Endothelial cell of umbilical vein (primary cell): ENCODE results near the gene PELI2. TPM values are rescaled to one million over a fixed set of nuclear protein-coding genes. Genes with fewer than 3 reads are reported as not detected.

Source experiments
- BruUV-seq: library from RNA; stranded (reverse); fragments of 400-500 nt; replicated peaks from 2 replicates; lab custom pipeline; 2021; lab: Mats Ljungman, UMichigan
- CTCF ChIA-PET: fragments of 300-600, 350-600 bp; sonication (Branson Sonifier 250); formaldehyde crosslinking; loops from one replicate; lab custom pipeline; 2021; ENCODE audit warnings: antibody characterized with exemption, inconsistent platforms; lab: Charles Lee
- POLR2A ChIA-PET: fragments of 300-600, 350-600 bp; sonication (Branson Sonifier 250); formaldehyde crosslinking; loops from one replicate; lab custom pipeline; 2021; ENCODE audit warnings: antibody characterized with exemption, inconsistent platforms; lab: Charles Lee
- DNase-seq: peaks from one replicate; pipeline ENCODE4 v3.0.0-alpha.2; 2011; ENCODE audit warnings: low read depth, low spot score
- FAIRE-seq: peaks from 2 replicates; lab custom pipeline; 2011; peaks lifted over from hg19 to GRCh38; lab: Jason Lieb, UNC
- H2AFZ ChIP-seq: 2 replicates; pipeline ENCODE4 v1.6.0; 2012; ENCODE audit warnings: low read depth, low read length, control low read depth, inconsistent platforms
- H3K27ac ChIP-seq: 2 replicates; pipeline ENCODE4 v1.5.1; 2011; ENCODE audit warnings: low read depth, mild to moderate bottlenecking, control low read depth, low read length, moderate library complexity; ENCODE audit not compliant: insufficient read depth
- H3K27me3 ChIP-seq, 2 experiments: 2 replicates each; pipeline versions ENCODE4 v1.6.0 to v1.6.1; 2011; ENCODE audit warnings: low read length in 2 of 2, mixed read lengths in 1 of 2; ENCODE audit not compliant: control insufficient read depth in 2 of 2, insufficient read depth in 2 of 2
- H3K36me3 ChIP-seq, 2 experiments: 2 replicates in 1 of 2; 3 replicates in 1 of 2; pipeline ENCODE4 v1.5.1; 2011; ENCODE audit warnings: low read length in 2 of 2, mild to moderate bottlenecking in 1 of 2, moderate library complexity in 1 of 2; ENCODE audit not compliant: control insufficient read depth in 2 of 2, insufficient read depth in 2 of 2; ENCODE audit errors: extremely low read depth in 1 of 2
- H3K4me1 ChIP-seq: 3 replicates; pipeline ENCODE4 v1.5.1; 2011; ENCODE audit warnings: mild to moderate bottlenecking, low read length; ENCODE audit not compliant: control insufficient read depth, insufficient read depth; ENCODE audit errors: extremely low read depth
- H3K4me2 ChIP-seq: 2 replicates; pipeline ENCODE4 v1.6.1; 2011; ENCODE audit warnings: low read length, control low read depth, mixed read lengths; ENCODE audit not compliant: insufficient read depth
- H3K4me3 ChIP-seq, 3 experiments: fragments of 200-600 bp in 1 of 3; sonication (generic), shearing (Covaris generic) in 1 of 3; replicated peaks in 1 of 3; 2 replicates each; pipeline ENCODE4 v1.5.1; 2011 to 2016; ENCODE audit warnings: control low read depth in 3 of 3, low read length in 3 of 3, mild to moderate bottlenecking in 2 of 3, inconsistent platforms in 1 of 3, low read depth in 1 of 3, moderate library complexity in 1 of 3; ENCODE audit not compliant: insufficient read depth in 1 of 3
- H3K79me2 ChIP-seq: 2 replicates; pipeline ENCODE4 v1.6.0; 2012; ENCODE audit warnings: low read length, inconsistent platforms; ENCODE audit not compliant: control insufficient read depth, insufficient read depth
- H3K9ac ChIP-seq: replicated peaks from 2 replicates; pipeline ENCODE3; 2011; ENCODE audit warnings: low read length, control low read depth; ENCODE audit not compliant: insufficient read depth; ENCODE audit errors: extremely low read depth
- H3K9me1 ChIP-seq: replicated peaks from 3 replicates; pipeline ENCODE4 v1.6.0; 2011; ENCODE audit warnings: mild to moderate bottlenecking, low read length; ENCODE audit not compliant: control insufficient read depth, insufficient read depth; ENCODE audit errors: extremely low read depth
- H3K9me3 ChIP-seq: replicated peaks from 2 replicates; pipeline ENCODE4 v1.5.1; 2012; ENCODE audit warnings: low read length, inconsistent platforms; ENCODE audit not compliant: control insufficient read depth, insufficient read depth
- H4K20me1 ChIP-seq: replicated peaks from 2 replicates; pipeline ENCODE3; 2011; ENCODE audit warnings: mild to moderate bottlenecking, low read length; ENCODE audit not compliant: control insufficient read depth, insufficient read depth; ENCODE audit errors: extremely low read depth
- EZH2 ChIP-seq: IDR thresholded peaks from 2 replicates; pipeline ENCODE4 v1.6.1; 2012; ENCODE audit warnings: borderline replicate concordance, low read depth, mild to moderate bottlenecking, moderate library complexity, low read length, inconsistent platforms; ENCODE audit not compliant: severe bottlenecking
- FOS ChIP-seq: IDR thresholded peaks from 2 replicates; pipeline ENCODE4 v1.6.1; 2011; ENCODE audit warnings: mild to moderate bottlenecking, low read length, moderate library complexity, borderline replicate concordance; ENCODE audit not compliant: insufficient read depth
- GATA2 ChIP-seq: IDR thresholded peaks from 2 replicates; pipeline ENCODE4 v1.7.0; 2011; ENCODE audit warnings: low read depth, mild to moderate bottlenecking, moderate library complexity, mixed read lengths, low read length; ENCODE audit not compliant: insufficient read length, insufficient read depth
- JUN ChIP-seq: IDR thresholded peaks from 2 replicates; pipeline ENCODE4 v1.6.1; 2011; ENCODE audit warnings: borderline replicate concordance, low read depth; ENCODE audit not compliant: insufficient read length, insufficient read depth
- MYC ChIP-seq: IDR thresholded peaks from one replicate; pipeline ENCODE4 v1.6.1; 2011; ENCODE audit warnings: mild to moderate bottlenecking, low read depth, low read length
- POLR2A ChIP-seq: IDR thresholded peaks from 2 replicates; pipeline ENCODE4 v1.6.1; 2012; ENCODE audit warnings: low read depth, mild to moderate bottlenecking, control low read depth, low read length
- POLR2AphosphoS5 ChIP-seq: IDR thresholded peaks from 2 replicates; pipeline ENCODE4 v1.6.1; 2012; ENCODE audit warnings: low read depth, mild to moderate bottlenecking, control low read depth, low read length, moderate library complexity; ENCODE audit not compliant: insufficient read depth
- dilution Hi-C: fragments of 300-500 bp; cut with MboI; formaldehyde crosslinking; loops from one replicate; pipeline ENCODE4 v1.15.0; 2019; ENCODE audit warnings: low sequenced_read_pairs; ENCODE audit not compliant: extremely low pct_ligation_motif_present
- intact Hi-C: fragments of 100-400 bp; cut with micrococcal nuclease; formaldehyde crosslinking; loops from one replicate; pipeline ENCODE4 v1.10.0; 2022
- polyA plus RNA-seq, 4 experiments: library from polyadenylated mRNA; depleted of rRNA in 3 of 4; stranded (reverse) in 3 of 4; unstranded in 1 of 4; fragments of >200 nt; gene quantifications; 2 replicates each; pipeline versions ENCODE4 v1.2.1 to v1.2.3, GENCODE V29; 2011 to 2012; ENCODE audit warnings: missing spikeins in 1 of 4
- total RNA-seq: library from RNA; stranded (reverse); gene quantifications from 2 replicates; pipeline ENCODE4 v1.2.3, GENCODE V29; 2021
- TF ChIP-seq, protein P1 (sequence below): IDR thresholded peaks from 2 replicates; pipeline ENCODE4 v1.6.1; 2011; ENCODE audit not compliant: insufficient read depth, insufficient read length
- TF ChIP-seq, protein P2 (sequence below), 2 donors: IDR thresholded peaks; 1 replicate in 1 of 2; 2 replicates in 1 of 2; pipeline ENCODE4 v1.5.1; 2011; ENCODE audit warnings: low read length in 2 of 2, mild to moderate bottlenecking in 2 of 2, moderate library complexity in 2 of 2, control low read depth in 1 of 2, inconsistent platforms in 1 of 2, low read depth in 1 of 2; ENCODE audit not compliant: insufficient read depth in 1 of 2; ENCODE audit errors: extremely low read depth in 1 of 2

PELI2 gene
- total and polyA plus RNA-seq, 2 donors (not counting 3 experiments of a cell fraction or from before 2014, with no cell fraction given): 11.5 to 13.0 TPM

DNA sequence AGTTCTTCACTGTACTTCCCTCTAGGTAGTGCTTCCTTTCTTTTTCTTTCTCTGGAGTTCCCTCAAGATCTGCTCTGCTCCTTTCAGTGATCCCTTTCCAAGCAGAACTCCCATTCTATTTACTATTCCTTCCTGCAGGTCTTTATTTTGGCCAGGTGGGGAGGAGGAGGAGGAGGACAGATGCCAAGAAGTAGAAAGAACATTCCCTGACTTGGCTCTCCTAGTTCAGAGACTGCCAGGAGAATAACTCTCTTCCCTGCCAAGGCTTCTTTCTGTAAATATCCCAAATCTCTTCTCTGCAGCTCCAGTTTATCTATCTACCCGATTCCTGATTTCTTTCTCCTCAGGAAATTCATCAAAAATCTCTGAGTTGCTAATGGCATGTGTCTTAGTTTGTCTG, 231.7 kb downstream of the PELI2 start:
- POLR2A ChIA-PET: no interaction called here
- H3K9me1 ChIP-seq: no peaks in the 10 kb centered on the region
- BruUV-seq: no TSS peak

More for the DNA sequence above, 231.7 kb downstream of the PELI2 start:
- Histone ChIP-seq H3K9me3 (no peaks in the 10 kb centered on the region), H2AFZ (no peak overlapping the region), H4K20me1 (no peaks in the 10 kb centered on the region), H3K4me3 (no peak overlapping the region), H3K27me3 (no peaks in the 10 kb centered on the region), H3K36me3 (no peaks in the 10 kb centered on the region), H3K4me1 (no peaks in the 10 kb centered on the region), H3K79me2 (no peaks in the 10 kb centered on the region), H3K4me2 (no peak overlapping the region), H3K9ac (no peak overlapping the region), H3K27ac (no peak overlapping the region)
- TF ChIP-seq JUN: no peak
- no peak for TF ChIP-seq MYC
- no peak for TF ChIP-seq FOS
- no peak for TF ChIP-seq POLR2AphosphoS5
- TF ChIP-seq GATA2: no peak
- TF ChIP-seq EZH2: no peak
- TF ChIP-seq, protein P1, sequence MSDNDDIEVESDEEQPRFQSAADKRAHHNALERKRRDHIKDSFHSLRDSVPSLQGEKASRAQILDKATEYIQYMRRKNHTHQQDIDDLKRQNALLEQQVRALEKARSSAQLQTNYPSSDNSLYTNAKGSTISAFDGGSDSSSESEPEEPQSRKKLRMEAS: no peak
- no peak for TF ChIP-seq POLR2A
- TF ChIP-seq, protein P2, sequence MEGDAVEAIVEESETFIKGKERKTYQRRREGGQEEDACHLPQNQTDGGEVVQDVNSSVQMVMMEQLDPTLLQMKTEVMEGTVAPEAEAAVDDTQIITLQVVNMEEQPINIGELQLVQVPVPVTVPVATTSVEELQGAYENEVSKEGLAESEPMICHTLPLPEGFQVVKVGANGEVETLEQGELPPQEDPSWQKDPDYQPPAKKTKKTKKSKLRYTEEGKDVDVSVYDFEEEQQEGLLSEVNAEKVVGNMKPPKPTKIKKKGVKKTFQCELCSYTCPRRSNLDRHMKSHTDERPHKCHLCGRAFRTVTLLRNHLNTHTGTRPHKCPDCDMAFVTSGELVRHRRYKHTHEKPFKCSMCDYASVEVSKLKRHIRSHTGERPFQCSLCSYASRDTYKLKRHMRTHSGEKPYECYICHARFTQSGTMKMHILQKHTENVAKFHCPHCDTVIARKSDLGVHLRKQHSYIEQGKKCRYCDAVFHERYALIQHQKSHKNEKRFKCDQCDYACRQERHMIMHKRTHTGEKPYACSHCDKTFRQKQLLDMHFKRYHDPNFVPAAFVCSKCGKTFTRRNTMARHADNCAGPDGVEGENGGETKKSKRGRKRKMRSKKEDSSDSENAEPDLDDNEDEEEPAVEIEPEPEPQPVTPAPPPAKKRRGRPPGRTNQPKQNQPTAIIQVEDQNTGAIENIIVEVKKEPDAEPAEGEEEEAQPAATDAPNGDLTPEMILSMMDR (IDR thresholded peaks at IDR 0.05; ENCODE audit: extremely low read depth in 1 of 2, insufficient read depth in 1 of 2, low read depth in 1 of 2, low read length in 2 of 2): no peak
- FAIRE-seq (no peak), DNase-seq (peak; percentile 24)
- CTCF ChIA-PET: interaction anchor here (0.8 to 1.6 kb wide), 2 partner anchors 10 to 12 kb away, joined by 3 to 8 read pairs; no protein-coding TSS in a partner anchor
- dilution Hi-C loops: no loop called here
- intact Hi-C loops: no loop called here
